Pulmonary artery endothelial cell (primary cell): ENCODE data around the gene PATJ. TPM values are rescaled to one million over a fixed set of nuclear protein-coding genes. Genes with fewer than 3 reads are reported as not detected.

Experiments used
- DNase-seq: peaks from one replicate; pipeline ENCODE4 v3.0.0-alpha.2; 2011; ENCODE audit warnings: low read depth, low spot score
- total RNA-seq: library from RNA; depleted of rRNA; stranded (reverse); fragments of >200 nt; gene quantifications from 2 replicates; pipeline ENCODE4 v1.2.3, GENCODE V29; 2014

The PATJ gene
- total RNA-seq, 1 donor from 2014 or later, result 4.0 TPM

DNA sequence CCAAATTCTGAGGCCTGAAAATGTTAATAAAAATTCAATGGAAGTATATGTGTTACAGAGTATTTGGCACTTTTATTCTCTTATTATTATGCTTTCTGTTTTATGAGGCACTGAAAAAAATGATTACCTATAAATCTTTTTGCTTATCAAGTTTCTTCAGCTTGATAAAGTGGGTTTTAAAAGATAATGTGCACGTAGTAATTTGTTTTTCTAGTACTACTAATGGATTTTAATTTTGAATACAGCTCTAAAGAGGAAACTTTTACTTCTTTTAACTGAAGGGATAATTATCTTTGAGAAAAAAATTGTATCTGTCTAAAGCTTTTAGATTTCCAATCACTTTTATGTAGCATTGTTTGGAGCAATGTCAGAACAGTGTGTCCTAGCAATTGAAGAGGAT lies 241.0 kb downstream of the PATJ start:
- no peak for DNase-seq

DNA sequence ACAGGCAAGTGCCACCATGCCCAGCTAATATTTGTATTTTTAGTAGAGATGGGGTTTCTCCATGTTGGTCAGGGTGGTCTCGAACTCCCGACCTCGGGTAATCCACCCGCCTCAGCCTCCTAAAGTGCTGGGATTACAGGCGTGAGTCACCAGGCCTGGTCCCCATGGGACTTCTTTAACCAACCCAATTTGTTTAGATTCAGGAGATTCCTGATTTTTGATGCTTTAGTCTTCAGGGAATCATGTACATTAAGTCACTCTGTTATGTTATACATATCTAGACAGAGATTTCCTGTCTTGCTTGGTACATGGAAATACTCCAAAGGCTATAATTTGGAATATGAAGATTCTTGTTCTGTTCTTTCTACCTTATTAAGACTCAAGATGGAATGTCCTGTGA lies 250.0 kb downstream of the PATJ start:
- DNase-seq, result no peak

DNA sequence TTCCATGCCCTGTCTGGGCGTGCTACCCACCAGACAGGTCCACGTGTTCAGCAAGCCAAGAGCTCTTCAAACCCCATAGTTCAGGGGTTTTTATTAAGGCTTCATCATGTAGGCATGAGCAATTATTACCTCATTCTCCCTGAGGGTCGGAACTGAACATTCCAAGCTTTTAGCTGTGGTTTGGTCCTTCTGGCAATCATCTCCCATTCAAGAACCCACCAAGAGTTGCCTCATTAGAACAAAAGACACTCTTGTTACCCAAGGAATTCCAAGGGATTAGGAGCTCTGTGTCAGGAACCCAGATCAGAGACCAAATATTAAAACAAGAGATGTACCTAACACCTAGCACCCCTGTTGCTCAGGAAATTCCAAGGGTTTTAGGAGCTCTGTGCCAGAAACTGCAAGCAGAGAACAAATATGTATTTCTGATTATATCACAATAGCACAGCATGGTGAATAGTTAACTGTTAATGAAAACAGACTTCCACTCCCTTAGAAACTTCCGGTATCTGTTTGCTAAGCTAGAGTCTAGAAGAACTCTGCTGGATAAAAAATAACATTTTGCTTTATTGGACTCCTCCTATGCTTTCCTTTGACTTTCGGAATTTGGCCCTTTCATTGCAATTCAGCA lies 251.2 kb downstream of the PATJ start:
- DNase-seq, result no peak

DNA sequence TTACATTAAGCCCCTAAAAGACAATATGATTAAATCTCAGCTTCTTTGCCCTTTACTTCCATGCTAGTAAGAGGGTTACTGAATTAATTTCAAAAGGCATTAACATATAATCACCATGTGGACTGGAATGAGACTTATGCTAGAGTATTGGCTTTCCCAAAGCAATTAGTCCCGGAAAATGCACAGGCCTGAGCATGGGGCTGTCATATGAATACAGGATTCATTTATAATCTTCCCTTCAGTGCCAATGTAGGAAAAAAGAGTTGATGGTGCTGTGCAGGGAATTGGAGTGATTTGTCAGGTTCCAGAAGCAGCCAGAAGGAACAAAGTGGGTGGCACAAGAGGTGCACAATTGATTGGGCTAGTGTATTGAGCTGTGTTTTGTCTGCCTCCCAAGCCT lies 253.4 kb downstream of the PATJ start:
- no peak for DNase-seq

DNA sequence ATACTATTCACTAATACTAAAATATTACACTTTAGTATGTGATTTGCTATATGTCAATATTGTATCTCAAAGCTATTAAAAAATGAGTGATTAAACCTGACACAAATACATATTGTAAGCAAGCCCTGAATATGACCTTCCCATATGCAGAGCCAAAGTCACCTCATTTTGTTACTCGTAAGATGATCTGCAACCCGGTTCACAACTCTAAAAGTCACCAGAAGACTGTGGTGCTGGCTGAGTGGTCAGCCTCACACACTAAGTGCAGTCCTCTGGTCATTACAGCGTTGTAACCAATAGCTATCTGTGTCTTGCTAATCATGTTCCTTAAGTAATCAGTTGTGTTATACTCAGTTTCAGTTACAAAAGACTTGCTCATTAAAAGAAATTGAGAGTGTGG lies 254.8 kb downstream of the PATJ start:
- no peak for DNase-seq

DNA sequence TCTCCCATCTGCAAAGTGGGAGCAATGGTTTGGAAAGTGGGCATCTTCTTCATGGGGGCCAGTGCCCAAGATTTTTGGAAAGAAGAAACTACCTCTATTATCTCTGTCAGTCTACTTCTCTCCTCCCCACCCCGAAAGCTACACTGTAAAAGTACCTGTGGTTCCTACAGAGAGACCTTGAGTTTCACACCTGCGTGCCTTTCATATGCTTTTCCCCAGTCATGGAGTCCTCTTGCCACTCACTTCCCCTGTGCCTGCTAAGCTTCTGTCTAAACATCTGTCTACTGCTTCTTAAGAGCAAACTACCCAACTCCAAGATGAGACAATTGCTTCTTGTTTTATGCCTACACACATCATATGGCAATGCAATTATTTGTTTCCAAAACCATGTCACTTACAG lies 261.5 kb downstream of the PATJ start:
- DNase-seq, result no peak

DNA sequence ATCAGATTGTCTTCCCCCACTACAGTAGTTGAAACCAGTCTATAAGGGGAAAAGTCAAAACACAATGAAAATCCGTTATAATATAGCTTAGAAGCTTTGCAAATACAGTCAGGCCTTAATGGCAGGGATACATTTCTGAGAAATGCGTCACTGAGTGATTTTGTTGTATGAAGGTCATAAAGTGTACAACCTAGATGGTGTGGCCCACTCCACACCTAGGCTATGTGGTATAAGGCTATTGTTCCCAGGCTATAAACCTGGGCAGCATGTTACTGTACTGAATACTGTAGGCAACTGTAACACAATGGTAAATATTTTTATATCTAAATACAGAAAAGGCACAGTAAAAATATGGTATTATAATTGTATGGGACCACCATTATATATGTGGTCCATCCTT lies 264.4 kb downstream of the PATJ start:
- no peak for DNase-seq

DNA sequence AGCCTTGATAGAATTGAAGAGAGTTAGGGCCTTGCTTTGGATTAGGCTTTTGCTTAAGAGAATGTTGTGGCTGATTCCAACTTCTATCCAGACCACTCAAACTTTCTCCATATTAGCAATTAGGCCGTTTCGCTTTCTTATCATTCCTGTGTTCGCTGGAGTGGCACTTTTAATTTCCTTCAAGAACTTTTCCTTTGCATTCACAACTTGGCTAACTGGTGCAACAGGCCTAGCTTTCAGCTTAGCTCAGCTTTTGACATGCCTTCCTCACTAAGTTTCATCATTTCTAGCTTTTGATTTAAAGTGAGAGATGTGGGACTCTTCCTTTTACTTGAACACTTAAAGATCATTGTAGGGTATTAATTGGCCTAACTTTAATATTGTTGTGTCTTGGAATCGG lies 268.7 kb downstream of the PATJ start:
- no peak for DNase-seq

DNA sequence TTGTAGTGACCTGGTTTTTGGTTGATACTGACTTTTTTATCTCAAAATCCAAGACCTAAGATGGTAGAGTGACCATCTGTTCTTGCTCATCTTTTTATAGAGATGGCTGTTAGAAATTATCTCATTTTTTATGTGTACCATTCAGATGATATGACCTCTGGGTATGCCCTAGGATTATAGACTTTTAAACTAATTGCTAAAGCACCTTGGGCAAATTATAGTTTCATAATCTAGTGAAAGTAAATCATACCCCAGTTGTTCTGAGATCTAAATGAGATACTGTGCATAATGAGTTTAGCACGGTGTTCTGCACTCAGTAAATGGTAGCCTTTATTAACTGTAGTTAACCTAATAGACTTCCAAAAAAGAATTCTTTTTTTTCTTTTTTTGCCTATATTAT lies 269.8 kb downstream of the PATJ start:
- no peak for DNase-seq

DNA sequence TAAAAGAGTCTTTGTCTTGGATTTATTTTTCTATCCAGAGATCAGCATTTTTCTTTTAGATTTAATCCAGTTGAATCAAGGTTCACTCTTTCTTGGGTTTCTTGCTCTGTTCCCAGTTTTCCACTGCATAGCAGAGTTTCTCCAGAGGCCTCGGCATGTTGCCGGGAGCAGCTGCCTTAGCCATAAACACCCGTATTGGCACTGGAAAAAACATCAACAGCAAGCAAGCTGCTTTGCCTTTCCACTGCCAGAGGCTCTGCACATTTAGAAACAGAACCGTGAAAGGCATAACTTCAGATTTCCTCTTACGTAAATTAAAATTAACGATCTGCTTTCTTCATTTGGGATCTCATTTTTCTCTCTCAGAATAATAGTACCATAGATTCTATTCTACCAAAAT lies 270.6 kb downstream of the PATJ start:
- DNase-seq, result no peak

DNA sequence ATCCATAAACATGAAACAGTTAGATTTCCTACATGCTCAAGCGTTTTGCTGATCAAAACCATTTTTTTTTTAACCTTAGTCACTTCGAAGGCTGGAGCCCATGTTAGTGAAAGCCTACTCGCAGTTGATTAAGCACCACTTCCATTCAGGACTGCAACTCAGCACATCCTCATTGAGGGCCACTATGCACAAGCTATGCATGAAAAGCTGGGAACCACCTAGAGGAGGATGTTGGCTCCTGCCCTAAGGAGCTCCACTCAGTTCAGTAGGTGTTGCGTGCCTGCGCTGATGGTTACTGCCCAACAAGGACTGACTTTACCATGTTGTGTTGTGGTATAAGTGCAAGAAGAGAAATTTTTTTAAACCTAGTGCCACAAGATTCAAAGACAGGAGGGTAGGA lies 271.0 kb downstream of the PATJ start:
- no peak for DNase-seq

DNA sequence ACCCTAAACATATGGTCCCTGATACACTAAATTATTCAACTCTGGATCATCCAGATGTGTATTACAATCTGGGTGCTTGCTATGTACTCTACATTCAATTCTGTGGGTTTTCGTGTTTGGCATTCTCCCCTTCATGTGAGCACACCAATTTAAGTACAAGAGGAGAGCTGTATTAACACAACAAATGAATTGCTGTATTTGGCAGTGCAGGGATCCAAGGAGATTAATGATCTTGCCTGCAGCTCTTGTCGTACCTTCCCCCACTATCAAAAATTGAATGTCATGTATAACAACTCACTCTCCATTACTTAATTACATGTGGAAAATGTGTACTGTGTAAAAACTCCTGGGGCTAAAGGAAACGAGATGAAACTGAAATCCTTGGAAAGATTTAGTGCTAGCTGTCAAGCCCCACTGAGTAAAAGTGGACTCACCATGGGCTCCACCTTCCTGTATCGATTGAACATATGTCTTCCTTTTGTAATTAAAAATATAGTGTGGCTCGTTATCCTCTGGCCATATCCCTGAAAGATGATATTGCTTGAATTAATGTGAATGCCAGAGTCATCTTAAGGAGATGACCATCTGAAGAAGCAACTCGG lies 280.2 kb downstream of the PATJ start:
- no peak for DNase-seq

DNA sequence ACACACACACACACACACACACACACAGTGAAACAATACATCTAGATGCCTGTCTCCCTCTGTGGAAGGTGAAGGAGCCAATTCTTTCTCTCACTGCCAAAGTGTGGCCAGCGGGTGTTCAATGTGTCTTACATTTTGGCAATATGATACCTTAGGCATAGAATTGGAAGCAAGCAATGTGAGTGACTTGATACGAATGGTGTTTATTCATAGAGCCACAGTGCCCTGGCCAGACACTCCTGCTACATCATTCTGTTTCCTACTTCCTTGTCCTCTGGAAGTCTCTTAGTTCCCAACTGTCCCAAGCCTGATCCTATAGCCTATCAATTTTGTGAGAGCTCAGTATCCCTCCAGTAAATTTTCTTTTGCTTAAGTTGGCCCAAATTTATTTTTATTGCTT lies 282.4 kb downstream of the PATJ start:
- no peak for DNase-seq

DNA sequence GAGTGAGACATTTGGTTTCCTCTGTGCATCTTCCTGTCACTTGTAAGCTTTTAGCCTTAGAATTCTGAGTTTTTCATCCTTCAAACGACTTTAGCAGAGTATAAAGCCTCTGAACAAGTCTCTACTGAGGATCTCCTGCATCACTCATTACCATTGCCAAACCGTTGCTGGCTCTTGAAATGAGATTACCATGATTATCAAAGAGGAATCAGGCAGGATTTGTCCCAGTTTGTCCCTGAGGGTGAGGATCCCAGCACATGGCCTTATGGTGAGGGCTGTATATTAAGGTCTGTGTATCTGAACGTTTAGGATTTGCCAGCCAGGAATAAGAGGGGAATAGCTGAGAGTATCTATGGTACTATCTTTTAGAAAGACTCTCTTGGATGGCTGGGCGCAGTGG lies 282.9 kb downstream of the PATJ start:
- DNase-seq, result no peak

DNA sequence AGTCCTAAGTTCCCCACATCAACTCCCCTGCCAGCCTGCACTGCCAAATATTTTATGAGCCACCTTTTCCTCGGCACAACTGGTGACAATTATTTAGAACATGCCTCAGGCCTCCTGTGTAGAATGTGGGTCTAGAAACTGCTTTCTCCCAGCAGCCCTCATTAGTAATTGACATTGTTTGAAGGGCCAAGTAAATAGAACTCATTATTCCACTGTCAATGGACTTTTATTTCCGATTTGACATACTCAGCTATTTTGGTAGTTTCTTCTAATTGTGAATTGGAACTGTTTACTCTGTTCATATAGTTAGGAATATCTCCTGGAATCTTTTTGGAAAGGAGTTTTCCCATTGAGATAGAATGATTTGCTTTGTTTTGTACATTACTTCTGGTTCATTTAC lies 283.6 kb downstream of the PATJ start:
- no peak for DNase-seq

DNA sequence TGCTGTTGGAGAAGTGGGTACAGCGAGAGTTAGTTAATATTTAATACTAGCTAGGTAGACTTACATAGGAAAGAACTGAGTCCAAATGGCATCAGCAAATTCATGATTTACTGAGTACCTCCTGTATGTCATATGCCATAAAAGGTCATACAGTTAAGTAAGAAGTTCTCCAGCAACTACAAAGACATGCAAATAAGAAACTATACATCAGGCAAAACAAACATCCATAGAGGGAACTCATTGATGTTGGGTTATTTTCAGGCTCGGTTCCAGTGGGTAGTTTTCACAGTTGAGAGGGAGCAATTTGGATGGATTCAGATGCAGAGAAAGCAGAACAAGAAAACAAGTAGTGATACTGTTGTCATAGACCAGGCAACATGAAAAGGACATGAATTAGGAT lies 287.4 kb downstream of the PATJ start:
- no peak for DNase-seq

DNA sequence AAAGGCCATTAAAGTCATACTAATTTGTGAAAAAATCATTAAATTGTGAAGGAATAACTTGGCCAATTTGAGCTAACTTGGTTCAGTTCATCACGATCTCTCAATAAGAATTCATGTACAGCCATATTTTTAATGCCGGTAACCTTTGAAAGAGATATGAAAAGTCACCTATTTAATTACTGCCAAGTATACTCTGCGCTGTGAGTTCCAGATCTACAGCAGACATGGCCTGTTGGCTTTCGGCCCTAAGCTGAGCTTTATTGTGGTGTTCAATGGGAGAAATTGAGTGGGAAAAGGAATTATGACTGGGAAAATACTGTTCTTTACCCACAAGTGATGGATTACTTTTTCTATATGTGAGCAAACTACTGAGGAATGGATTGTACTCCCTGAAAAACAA lies 292.5 kb downstream of the PATJ start:
- no peak for DNase-seq

DNA sequence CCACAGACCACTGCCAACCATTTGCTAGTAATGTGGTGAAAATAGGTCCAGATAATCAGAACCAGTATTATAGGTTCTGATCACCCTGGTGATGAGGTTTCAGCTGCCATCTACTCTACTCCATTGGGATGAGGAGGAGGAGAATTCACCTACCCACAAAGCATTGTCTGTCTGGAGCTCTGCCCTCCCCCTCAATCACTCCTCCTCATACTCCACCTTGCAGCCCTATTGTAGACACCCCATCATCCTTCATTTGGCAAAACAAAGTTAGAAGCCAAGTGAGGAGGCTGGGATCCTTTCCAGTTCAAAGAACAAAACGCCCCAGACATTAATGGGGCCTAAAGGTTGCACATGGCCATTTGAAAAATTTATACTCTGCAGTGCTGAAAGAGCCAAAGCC lies 295.0 kb downstream of the PATJ start:
- DNase-seq, result no peak

DNA sequence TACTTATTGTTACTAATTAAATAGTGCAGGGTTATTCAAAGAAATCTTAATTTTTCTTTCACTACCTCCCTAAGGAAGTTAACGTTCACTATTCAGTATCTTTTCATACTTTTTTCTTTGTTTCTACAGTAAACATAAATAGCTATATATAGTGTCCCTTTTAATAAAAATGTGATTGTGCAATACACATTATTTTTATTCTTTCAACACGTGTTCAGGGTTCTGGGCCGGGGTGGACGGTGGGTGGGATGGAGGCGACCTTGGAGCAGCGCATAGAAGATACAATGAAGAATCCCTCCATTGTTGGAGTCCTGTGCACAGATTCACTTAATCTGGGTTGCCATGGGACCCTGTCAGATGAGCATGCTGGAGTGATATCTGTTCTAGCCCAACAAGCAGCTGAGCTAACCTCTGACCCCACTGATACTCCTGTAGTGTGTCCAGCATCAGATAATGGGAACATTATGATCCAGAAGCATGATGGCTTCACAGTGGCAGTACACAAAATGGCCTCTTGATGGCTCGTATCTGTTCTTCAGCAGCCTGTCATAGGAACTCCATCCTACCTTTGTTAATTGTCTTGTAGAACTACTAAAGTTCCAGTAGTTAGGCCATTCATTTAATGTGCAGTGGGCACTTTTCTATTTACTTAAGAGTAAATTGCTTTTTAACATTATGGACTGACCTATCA lies 296.5 kb downstream of the PATJ start:
- no peak for DNase-seq

DNA sequence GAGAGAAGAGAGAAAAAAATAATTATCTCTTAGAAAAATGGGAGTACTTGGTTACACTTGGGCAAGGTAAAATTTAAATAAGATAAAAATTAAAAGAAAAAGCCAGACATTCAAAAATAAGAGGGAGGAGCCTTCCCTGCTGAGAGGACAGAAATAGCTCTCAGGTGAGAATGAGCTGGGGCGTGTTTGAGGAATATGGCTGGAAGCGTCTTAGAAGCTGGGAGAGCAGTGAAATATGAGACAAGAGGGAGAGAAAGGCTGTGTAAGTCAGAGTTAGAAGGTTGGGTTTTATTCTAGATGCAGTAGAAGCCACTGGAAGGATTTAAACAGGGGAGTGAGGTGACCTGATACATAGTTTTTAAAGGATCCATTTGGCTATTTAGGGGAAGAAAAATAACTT lies 298.2 kb downstream of the PATJ start:
- no peak for DNase-seq

DNA sequence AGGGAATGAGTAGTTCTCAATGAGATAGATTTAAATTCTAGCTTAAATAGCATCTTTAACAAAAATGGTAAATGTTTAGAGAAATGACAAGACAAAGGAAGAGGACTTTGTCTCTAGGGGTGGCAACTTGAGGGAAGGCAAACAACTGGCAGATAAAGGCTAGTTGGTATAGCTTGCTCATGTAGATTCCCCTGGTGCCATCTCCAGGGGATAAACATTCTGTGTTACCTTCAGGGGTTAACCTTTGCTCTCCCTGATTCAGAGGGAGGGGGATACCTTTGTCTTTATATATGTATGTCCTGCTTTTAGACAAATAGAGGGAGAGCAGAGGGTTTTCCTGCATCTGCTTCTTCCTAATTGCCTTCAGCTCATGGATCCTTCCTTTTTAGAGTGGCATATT lies 298.7 kb downstream of the PATJ start:
- DNase-seq, result no peak

DNA sequence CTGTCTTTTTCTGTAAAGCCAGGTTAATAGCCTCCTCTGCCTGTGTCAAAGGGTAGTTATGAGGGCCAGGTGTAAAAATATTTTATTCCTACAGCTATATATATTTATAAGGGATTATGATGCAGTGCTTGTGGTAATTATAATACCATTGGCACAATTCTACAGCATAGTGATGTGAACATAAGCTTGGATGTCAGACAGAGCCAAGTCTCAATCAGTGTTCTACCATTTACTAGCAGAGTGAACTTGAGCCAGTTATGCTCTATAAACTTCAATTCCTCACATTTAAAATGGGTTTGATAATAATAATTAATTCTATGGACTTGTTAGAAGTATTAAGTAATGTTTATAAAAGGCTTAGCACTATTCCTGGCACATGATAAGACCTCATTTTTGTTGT lies 300.9 kb downstream of the PATJ start:
- DNase-seq, result no peak

DNA sequence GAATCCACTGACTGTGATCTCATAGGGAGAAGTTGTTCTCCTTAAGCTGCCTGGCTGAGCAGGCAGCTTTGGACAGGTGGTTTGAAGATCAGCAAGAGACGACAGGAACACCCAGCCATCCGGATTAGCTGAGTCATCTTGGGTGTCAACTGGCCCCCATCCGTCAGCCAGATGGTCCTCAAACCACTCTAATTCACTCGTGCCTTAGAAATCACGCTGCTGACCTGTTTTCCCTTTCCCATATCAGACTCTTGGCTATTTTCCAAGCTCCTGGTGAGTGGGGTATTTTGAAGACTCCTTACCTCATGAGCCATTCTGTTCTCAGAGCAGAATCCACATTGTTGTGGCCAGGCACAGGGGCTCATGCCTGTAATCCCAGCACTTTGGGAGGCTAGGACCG lies 303.3 kb downstream of the PATJ start:
- DNase-seq, result no peak
